H9 (cell line): ENCODE data around the gene AIF1L. TPM values are rescaled to one million over a fixed set of nuclear protein-coding genes. Genes with fewer than 3 reads are reported as not detected.
A peak's percentile ranks its signal among the peaks of the same experiment; 100 is the strongest.

ENCODE experiments used
- DNase-seq: peaks from one replicate; pipeline ENCODE4 v3.0.0-alpha.2; 2017
- H2AFZ ChIP-seq: one replicate; pipeline ENCODE4 v1.6.1; 2013; ENCODE audit warnings: mild to moderate bottlenecking, low read length, control low read depth, moderate library complexity
- H2AK5ac ChIP-seq: 2 replicates; pipeline ENCODE4 v1.6.1; 2013; ENCODE audit warnings: low read length, control low read depth, mixed read lengths; ENCODE audit not compliant: insufficient read length
- H2BK120ac ChIP-seq: one replicate; pipeline ENCODE4 v1.6.1; 2013; ENCODE audit warnings: low read depth, mild to moderate bottlenecking, low read length, control low read depth, inconsistent platforms; ENCODE audit not compliant: poor library complexity, severe bottlenecking
- H2BK12ac ChIP-seq: 2 replicates; pipeline ENCODE4 v1.6.1; 2013; ENCODE audit warnings: low read length, control low read depth, mixed read lengths, low read depth; ENCODE audit not compliant: insufficient read length
- H2BK15ac ChIP-seq: 2 replicates; pipeline ENCODE4 v1.6.1; 2013; ENCODE audit warnings: low read depth, low read length, control low read depth
- H2BK20ac ChIP-seq: one replicate; pipeline ENCODE4 v1.6.1; 2013; ENCODE audit warnings: low read depth, mild to moderate bottlenecking, low read length, control low read depth, inconsistent platforms; ENCODE audit not compliant: poor library complexity, severe bottlenecking
- H2BK5ac ChIP-seq: 2 replicates; pipeline ENCODE4 v1.6.1; 2013; ENCODE audit warnings: low read length, control low read depth, mixed read lengths; ENCODE audit not compliant: insufficient read length
- H3K14ac ChIP-seq: 2 replicates; pipeline ENCODE4 v1.6.1; 2013; ENCODE audit warnings: low read length, control low read depth; ENCODE audit not compliant: insufficient read depth
- H3K18ac ChIP-seq: 2 replicates; pipeline ENCODE4 v1.6.1; 2013; ENCODE audit warnings: low read depth, mild to moderate bottlenecking, mixed read lengths, low read length, control low read depth; ENCODE audit not compliant: insufficient read length
- H3K23ac ChIP-seq: 2 replicates; pipeline ENCODE4 v1.6.1; 2013; ENCODE audit warnings: low read length, control low read depth, mixed read lengths, low read depth; ENCODE audit not compliant: insufficient read length
- H3K23me2 ChIP-seq: 2 replicates; pipeline ENCODE4 v1.6.1; 2013; ENCODE audit warnings: low read depth, mild to moderate bottlenecking, mixed read lengths, low read length, control low read depth; ENCODE audit not compliant: insufficient read length, poor library complexity, severe bottlenecking
- H3K27ac ChIP-seq: 2 replicates; pipeline ENCODE4 v1.5.1; 2013; ENCODE audit warnings: low read length, control low read depth, mixed read lengths, low read depth; ENCODE audit not compliant: insufficient read length
- H3K27me3 ChIP-seq: 2 replicates; pipeline ENCODE4 v1.6.1; 2013; ENCODE audit warnings: low read length, control low read depth, inconsistent platforms; ENCODE audit not compliant: insufficient read depth
- H3K4ac ChIP-seq: 2 replicates; pipeline ENCODE4 v1.6.1; 2013; ENCODE audit warnings: low read depth, mild to moderate bottlenecking, control low read depth, inconsistent platforms, low read length, moderate library complexity
- H3K4me1 ChIP-seq: 2 replicates; pipeline ENCODE4 v1.6.1; 2013; ENCODE audit warnings: low read length, control low read depth, inconsistent platforms; ENCODE audit not compliant: insufficient read depth
- H3K4me2 ChIP-seq: 2 replicates; pipeline ENCODE4 v1.6.1; 2013; ENCODE audit warnings: low read length, control low read depth, mixed read lengths; ENCODE audit not compliant: insufficient read length, insufficient read depth
- H3K56ac ChIP-seq: 2 replicates; pipeline ENCODE4 v1.6.1; 2013; ENCODE audit warnings: low read depth, mild to moderate bottlenecking, mixed read lengths, low read length, control low read depth; ENCODE audit not compliant: insufficient read length
- H3K79me1 ChIP-seq: 2 replicates; pipeline ENCODE4 v1.6.1; 2013; ENCODE audit warnings: low read depth, mild to moderate bottlenecking, moderate library complexity, low read length, control low read depth, inconsistent platforms; ENCODE audit not compliant: insufficient read depth, poor library complexity, severe bottlenecking
- H3K79me2 ChIP-seq: 2 replicates; pipeline ENCODE4 v1.6.1; 2013; ENCODE audit warnings: low read length, control low read depth, inconsistent platforms; ENCODE audit not compliant: insufficient read depth
- H3K9ac ChIP-seq: 2 replicates; pipeline ENCODE4 v1.6.1; 2013; ENCODE audit warnings: low read length, control low read depth, mixed read lengths; ENCODE audit not compliant: insufficient read length; ENCODE audit errors: extremely low read depth
- H3K9me3 ChIP-seq: one replicate; pipeline ENCODE4 v1.6.1; 2013; ENCODE audit warnings: low read depth, low read length, inconsistent platforms; ENCODE audit not compliant: control insufficient read depth
- H3T11ph ChIP-seq: one replicate; pipeline ENCODE4 v1.6.1; 2013; ENCODE audit warnings: mild to moderate bottlenecking, low read length, control low read depth, inconsistent platforms
- H4K20me1 ChIP-seq: one replicate; pipeline ENCODE4 v1.6.1; 2013; ENCODE audit not compliant: control insufficient read depth, insufficient read length, insufficient read depth
- H4K5ac ChIP-seq: 2 replicates; pipeline ENCODE4 v1.6.1; 2013; ENCODE audit warnings: low read depth, mild to moderate bottlenecking, mixed read lengths, low read length, control low read depth; ENCODE audit not compliant: insufficient read length
- H4K8ac ChIP-seq: replicated peaks from 2 replicates; pipeline ENCODE4 v1.6.1; 2013; ENCODE audit warnings: low read length, control low read depth, mixed read lengths, low read depth; ENCODE audit not compliant: insufficient read length
- H4K91ac ChIP-seq: 2 replicates; pipeline ENCODE4 v1.6.1; 2013; ENCODE audit warnings: low read depth, mild to moderate bottlenecking, moderate library complexity, mixed read lengths, low read length, control low read depth; ENCODE audit not compliant: insufficient read length
- H3K27ac Mint-ChIP-seq, 3 experiments: 2 replicates in 2 of 3; 3 replicates in 1 of 3; pipeline ENCODE4 v1.8.0; 2020 to 2021; ENCODE audit warnings: mixed read lengths in 3 of 3, mild to moderate bottlenecking in 1 of 3, moderate library complexity in 1 of 3
- H3K27me3 Mint-ChIP-seq: 2 replicates; pipeline ENCODE4 v1.8.0; 2021; ENCODE audit warnings: low read depth, mild to moderate bottlenecking, moderate library complexity, mixed read lengths
- H3K36me3 Mint-ChIP-seq, 3 experiments: 2 replicates in 2 of 3; 3 replicates in 1 of 3; pipeline ENCODE4 v1.8.0; 2020 to 2021; ENCODE audit warnings: low read depth in 3 of 3, mixed read lengths in 3 of 3; ENCODE audit not compliant: insufficient read depth in 1 of 3
- H3K4me1 Mint-ChIP-seq, 2 experiments: 2 replicates each; pipeline ENCODE4 v1.8.0; 2020; ENCODE audit warnings: mixed read lengths in 2 of 2
- H3K4me3 Mint-ChIP-seq, 2 experiments: 2 replicates in 1 of 2; 3 replicates in 1 of 2; pipeline ENCODE4 v1.8.0; 2020 to 2021; ENCODE audit warnings: mild to moderate bottlenecking in 2 of 2, mixed read lengths in 2 of 2, moderate library complexity in 1 of 2
- H3K9me3 Mint-ChIP-seq, 2 experiments: 2 replicates in 1 of 2; 3 replicates in 1 of 2; pipeline ENCODE4 v1.8.0; 2020; ENCODE audit warnings: mild to moderate bottlenecking in 2 of 2, mixed read lengths in 2 of 2, moderate library complexity in 1 of 2
- CTCF ChIP-seq: fragments of 200-600 bp; sonication (generic); conservative IDR thresholded peaks from 3 replicates; pipeline ENCODE4 v1.8.0; 2021; ENCODE audit warnings: antibody characterized with exemption, mild to moderate bottlenecking
- WGBS: extraction: QIAGEN DNeasy Blood & Tissue Kit; methylation state at CpG from one replicate; pipeline ENCODE4 v1.1.7; 2013; ENCODE audit warnings: missing lambda C conversion rate, low lambda C conversion rate, mixed read lengths; ENCODE audit not compliant: insufficient read length; ENCODE audit errors: extremely low coverage; 5-methylcytosine and 5-hydroxymethylcytosine counted together
- total RNA-seq: library from RNA; stranded (reverse); gene quantifications from 2 replicates; pipeline ENCODE4 v1.2.1, GENCODE V29; 2021

Gene AIF1L
- total RNA-seq, 1 experiment from 2014 or later = 122 TPM

GRCh38 chr9:131113655-131114054, 17.3 kb downstream of the AIF1L start:
- Histone ChIP-seq H3K18ac (no peak overlapping the region), H4K8ac (no peak overlapping the region), H3K9me3 (no peaks in the 10 kb centered on the region), H3K14ac (no peak overlapping the region), H2AK5ac (no peak overlapping the region), H2BK15ac (no peak overlapping the region), H4K20me1 (no peaks in the 10 kb centered on the region), H3K23ac (no peak overlapping the region), H3K56ac (no peak overlapping the region), H3K4me1 (no peaks in the 10 kb centered on the region), H3K9ac (no peak overlapping the region), H3K23me2 (no peaks in the 10 kb centered on the region), H2AFZ (no peak overlapping the region), H3K4me2 (no peak overlapping the region), H2BK120ac (no peak overlapping the region), H3K4ac (no peak overlapping the region), H2BK12ac (no peak overlapping the region), H3T11ph (no peak overlapping the region), H3K79me2 (no peaks in the 10 kb centered on the region), H2BK5ac (no peak overlapping the region), H2BK20ac (no peak overlapping the region), H4K91ac (no peak overlapping the region), H4K5ac (no peak overlapping the region), H3K27me3 (no peaks in the 10 kb centered on the region), H3K27ac (no peak overlapping the region), H3K79me1 (no peaks in the 10 kb centered on the region)
- H3K4me1 Mint-ChIP-seq = peaks cover 23 to 31% of the 10 kb centered on the region in 2 experiments
- no peaks in the 10 kb centered on the region for H3K27me3 Mint-ChIP-seq
- no peaks in the 10 kb centered on the region for H3K9me3 Mint-ChIP-seq
- peak overlapping the region; percentile 75 to 83 (median 79); a peak in 5 of 7 replicates for H3K27ac Mint-ChIP-seq
- TF ChIP-seq CTCF = no peak
- H3K4me3 Mint-ChIP-seq = no peak overlapping the region
- no peak for DNase-seq
- peaks cover 43 to 77% (median 62%) of the 10 kb centered on the region in 3 experiments for H3K36me3 Mint-ChIP-seq
- no CpG with 5 or more reads among the region's 8 CpGs for WGBS
